Kidney (tissue), 14 donors: Measurements from ENCODE around the gene SMAD9. TPM values are rescaled to one million over a fixed set of nuclear protein-coding genes. Genes with fewer than 3 reads are reported as not detected.

Experiments used
- DNase-seq, 5 donors: peaks; one replicate each; pipeline ENCODE4 v3.0.0-alpha.2; 2013 to 2020
- FAIRE-seq: peaks from 2 replicates; lab custom pipeline; 2012; peaks lifted over from hg19 to GRCh38; lab: Jason Lieb, UNC
- H3K27ac ChIP-seq, 2 donors: one replicate each; pipeline ENCODE4 v1.7.0; 2013; ENCODE audit warnings: low read depth in 2 of 2, low read length in 2 of 2, inconsistent platforms in 1 of 2
- H3K27me3 ChIP-seq: one replicate; pipeline ENCODE4 v1.7.1; 2013; ENCODE audit warnings: low read length, inconsistent platforms; ENCODE audit not compliant: control insufficient read depth, insufficient read depth
- H3K36me3 ChIP-seq, 3 donors: one replicate each; pipeline versions ENCODE4 v1.7.0 to v1.7.1; 2013; ENCODE audit warnings: low read length in 3 of 3, control low read depth in 1 of 3, inconsistent platforms in 1 of 3; ENCODE audit not compliant: insufficient read depth in 3 of 3, control insufficient read depth in 2 of 3
- H3K4me1 ChIP-seq, 3 donors: one replicate each; pipeline versions ENCODE4 v1.7.0 to v1.7.1; 2013; ENCODE audit warnings: low read length in 3 of 3, inconsistent platforms in 1 of 3, low read depth in 1 of 3; ENCODE audit not compliant: control insufficient read depth in 2 of 3, insufficient read depth in 2 of 3
- H3K4me3 ChIP-seq, 3 donors: one replicate each; pipeline versions ENCODE4 v1.7.0 to v1.8.1; 2013; ENCODE audit warnings: low read length in 3 of 3, control low read depth in 1 of 3, inconsistent platforms in 1 of 3
- H3K9ac ChIP-seq, 3 donors: one replicate each; pipeline versions ENCODE4 v1.7.0 to v1.7.1; 2013; ENCODE audit warnings: low read length in 3 of 3, control low read depth in 1 of 3, inconsistent platforms in 1 of 3
- H3K9me3 ChIP-seq, 3 donors: one replicate each; pipeline versions ENCODE4 v1.7.0 to v1.7.1; 2013; ENCODE audit warnings: low read length in 3 of 3, control low read depth in 1 of 3, inconsistent platforms in 1 of 3; ENCODE audit not compliant: control insufficient read depth in 2 of 3, insufficient read depth in 1 of 3
- intact Hi-C: fragments of 100-400 bp; cut with DNase I; formaldehyde crosslinking; loops from one replicate; pipeline ENCODE4 v1.11.1; 2022
- polyA plus RNA-seq: library from polyadenylated mRNA; stranded (reverse); fragments of 350-450 nt; fragmentation: Illumina TruSeq; extraction: RNeasy Lipid Tissue Mini Kit (QIAGEN cat#74804); gene quantifications from one replicate; pipeline ENCODE4 v1.2.3, GENCODE V29; 2014; ENCODE audit warnings: low read depth, low replicate concordance; ENCODE audit not compliant: insufficient read depth
- total RNA-seq: library from RNA; stranded (reverse); fragmentation: NEBNext Ultra II Directional; extraction: Animal tissue kit (Norgen Biotek cat#: 25700); gene quantifications from one replicate; pipeline ENCODE4 v1.2.1, GENCODE V29; 2021
- TF ChIP-seq, protein P1 (sequence below): IDR thresholded peaks from 3 replicates; pipeline ENCODE4 v1.5.1; 2012; ENCODE audit warnings: mild to moderate bottlenecking, moderate library complexity, borderline replicate concordance; ENCODE audit not compliant: insufficient read depth; ENCODE audit errors: extremely low read depth
- donor health status: control.
- donor health status: control.
- donor health status: control.
- donor health status: control.
- donor health status: control.
- donor health status: DM: yes; HTN: yes; CAD: no.
- donor health status: Normal renal cell carcinoma (clear cell type).

The SMAD9 gene
- total and polyA plus RNA-seq, 2 donors from 2014 or later: 3.5 to 13.1 TPM

DNA sequence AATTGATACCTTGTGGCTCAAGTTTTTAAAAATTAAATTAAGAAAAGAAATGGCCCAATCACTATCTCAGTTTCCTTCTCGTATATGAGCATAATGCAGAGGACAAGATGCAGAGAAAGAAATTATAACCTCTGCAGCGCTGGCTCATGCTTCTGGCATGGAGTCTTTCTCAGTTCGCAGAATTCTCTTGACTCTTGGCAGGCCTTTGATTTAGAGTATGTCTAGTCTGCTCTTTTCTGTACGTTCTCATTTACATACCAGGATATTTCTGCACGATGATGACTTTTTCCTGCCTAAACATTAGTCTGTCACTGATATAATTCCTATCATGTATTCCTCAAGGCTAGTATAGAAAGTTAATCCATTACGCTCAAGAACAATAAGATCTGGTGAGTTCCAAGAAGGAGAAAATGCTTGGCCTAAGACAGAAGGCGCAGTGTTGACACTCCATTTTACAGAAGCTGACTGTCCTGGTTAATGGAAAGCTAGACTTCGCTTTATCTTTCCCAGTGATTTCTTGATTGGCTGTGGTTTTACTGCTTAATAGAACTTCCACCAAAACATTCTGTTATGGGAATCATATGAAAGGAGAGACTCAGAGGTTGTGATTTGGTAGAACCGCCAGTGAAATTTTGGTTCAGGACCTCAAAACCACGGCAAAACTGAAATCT, 1.7 kb upstream of the SMAD9 start:
- TF ChIP-seq, protein P1, sequence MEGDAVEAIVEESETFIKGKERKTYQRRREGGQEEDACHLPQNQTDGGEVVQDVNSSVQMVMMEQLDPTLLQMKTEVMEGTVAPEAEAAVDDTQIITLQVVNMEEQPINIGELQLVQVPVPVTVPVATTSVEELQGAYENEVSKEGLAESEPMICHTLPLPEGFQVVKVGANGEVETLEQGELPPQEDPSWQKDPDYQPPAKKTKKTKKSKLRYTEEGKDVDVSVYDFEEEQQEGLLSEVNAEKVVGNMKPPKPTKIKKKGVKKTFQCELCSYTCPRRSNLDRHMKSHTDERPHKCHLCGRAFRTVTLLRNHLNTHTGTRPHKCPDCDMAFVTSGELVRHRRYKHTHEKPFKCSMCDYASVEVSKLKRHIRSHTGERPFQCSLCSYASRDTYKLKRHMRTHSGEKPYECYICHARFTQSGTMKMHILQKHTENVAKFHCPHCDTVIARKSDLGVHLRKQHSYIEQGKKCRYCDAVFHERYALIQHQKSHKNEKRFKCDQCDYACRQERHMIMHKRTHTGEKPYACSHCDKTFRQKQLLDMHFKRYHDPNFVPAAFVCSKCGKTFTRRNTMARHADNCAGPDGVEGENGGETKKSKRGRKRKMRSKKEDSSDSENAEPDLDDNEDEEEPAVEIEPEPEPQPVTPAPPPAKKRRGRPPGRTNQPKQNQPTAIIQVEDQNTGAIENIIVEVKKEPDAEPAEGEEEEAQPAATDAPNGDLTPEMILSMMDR: no peak
- H3K9ac ChIP-seq: no peak overlapping the region
- no peak overlapping the region for H3K4me3 ChIP-seq
- no peaks in the 10 kb centered on the region for H3K9me3 ChIP-seq
- no peak for FAIRE-seq
- H3K36me3 ChIP-seq: no peaks in the 10 kb centered on the region
- intact Hi-C loops: no loop called here
- peaks cover 0 to 8% (median 2%) of the 10 kb centered on the region in 3 donors for H3K4me1 ChIP-seq
- no peaks in the 10 kb centered on the region for H3K27me3 ChIP-seq
- H3K27ac ChIP-seq: no peak overlapping the region
- DNase-seq: no peak

DNA sequence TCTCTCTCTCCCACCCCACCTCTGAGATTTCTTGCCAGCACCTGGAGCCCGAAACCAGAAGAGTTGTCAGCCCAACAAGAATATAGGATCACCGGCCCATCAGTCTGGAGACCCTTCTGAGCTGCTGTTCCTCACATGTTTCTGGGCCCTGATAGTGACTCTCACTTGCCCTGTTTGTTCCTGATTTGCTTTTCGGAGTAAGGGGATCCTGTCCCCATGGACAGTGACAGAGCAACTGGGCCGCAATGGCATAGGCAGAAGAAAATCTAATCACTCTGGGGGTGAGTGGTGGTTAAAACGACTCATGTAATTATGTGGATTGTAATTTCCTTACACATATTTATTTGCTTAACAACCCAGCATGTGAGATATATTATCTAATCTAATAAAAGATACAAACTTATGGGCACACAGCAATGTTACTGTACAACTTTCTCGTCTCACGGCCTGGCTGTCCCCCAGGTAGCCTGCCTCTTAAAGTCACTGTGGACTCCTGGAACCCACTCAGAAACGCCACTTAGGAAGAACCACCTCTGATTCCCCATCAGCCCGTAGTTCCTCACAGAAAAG, 663 bp upstream of the SMAD9 start:
- H3K9ac ChIP-seq: peak overlapping the region in 2 of 3 donors; percentile 13 to 63
- H3K9me3 ChIP-seq: no peaks in the 10 kb centered on the region
- no peaks in the 10 kb centered on the region for H3K36me3 ChIP-seq
- intact Hi-C loops: no loop called here
- FAIRE-seq (no peak), DNase-seq (peak in 2 of 5 donors; percentile 43 to 45)
- H3K4me3 ChIP-seq: peak overlapping the region in 2 of 3 donors; percentile 22 to 34
- peaks cover 0 to 12% (median 2%) of the 10 kb centered on the region in 3 donors for H3K4me1 ChIP-seq
- no peaks in the 10 kb centered on the region for H3K27me3 ChIP-seq
- H3K27ac ChIP-seq: peak overlapping the region in 1 of 2 donors; percentile 67
- TF ChIP-seq, protein P1: no peak

DNA sequence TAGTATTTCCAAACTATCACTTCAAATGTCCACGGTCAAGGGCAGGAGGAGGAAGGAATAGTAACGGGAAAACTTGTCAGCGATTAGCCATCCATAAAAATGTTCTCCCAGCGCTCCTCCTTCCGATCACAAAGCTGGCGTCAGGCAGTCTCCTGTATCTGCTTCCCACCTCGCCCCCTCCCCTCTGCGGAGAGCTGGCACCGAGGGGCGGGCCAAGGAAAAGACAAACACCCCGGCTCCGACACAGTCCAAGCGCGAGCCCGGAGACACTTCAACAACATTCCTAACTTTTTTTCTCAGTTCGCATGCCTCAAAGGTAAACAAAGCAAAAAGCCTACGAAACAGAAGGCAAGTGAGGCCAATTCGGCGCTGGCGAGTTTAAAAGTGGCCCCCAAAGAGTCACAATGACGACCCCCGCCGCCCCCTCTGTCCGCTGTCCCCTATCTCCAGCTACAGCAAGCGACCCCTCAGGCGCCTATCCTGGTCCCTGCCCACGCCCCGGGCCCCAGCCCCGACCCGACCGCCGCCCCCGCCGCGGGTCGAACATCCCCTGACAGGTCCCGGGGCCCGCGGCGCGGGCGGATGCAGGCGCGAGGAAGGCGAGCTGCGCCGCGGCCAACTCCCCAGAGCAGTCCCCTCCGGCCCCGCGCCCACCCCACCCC, 736 bp downstream of the SMAD9 start:
- no peaks in the 10 kb centered on the region for H3K9me3 ChIP-seq
- H3K27me3 ChIP-seq: no peaks in the 10 kb centered on the region
- FAIRE-seq (no peak), DNase-seq (peak in 4 of 5 donors; percentile 84 to 92 (median 87))
- H3K9ac ChIP-seq: peak overlapping the region; percentile 7 to 42 (median 25)
- TF ChIP-seq, protein P1: no peak
- intact Hi-C loops: no loop called here
- H3K4me1 ChIP-seq: peaks cover 0 to 12% (median 2%) of the 10 kb centered on the region in 3 donors
- H3K36me3 ChIP-seq: no peaks in the 10 kb centered on the region
- peak overlapping the region; percentile 58 to 78 (median 67) for H3K4me3 ChIP-seq
- peak overlapping the region in 1 of 2 donors; percentile 71 for H3K27ac ChIP-seq
